Tibial artery (tissue), 4 donors: ENCODE data around the gene DNAH8.

Experiments used
- DNase-seq, 2 donors: peaks; one replicate each; pipeline ENCODE4 v3.0.0-alpha.2; 2019
- H3K27ac ChIP-seq, 2 donors: fragments of 200-600 bp; sonication (generic) in 1 of 2; 1 replicate in 1 of 2; 2 replicates in 1 of 2; pipeline ENCODE4 v1.5.1; 2018 to 2019; ENCODE audit warnings: mild to moderate bottlenecking in 1 of 2
- H3K27me3 ChIP-seq, 2 donors: fragments of 200-600 bp; sonication (generic) in 1 of 2; one replicate each; pipeline versions ENCODE4 v1.5.1 to v1.6.0; 2016 to 2019
- H3K36me3 ChIP-seq, 3 donors: fragments of 200-600 bp; sonication (generic) in 2 of 3; one replicate each; pipeline ENCODE4 v1.5.1; 2016 to 2019; ENCODE audit warnings: mild to moderate bottlenecking in 2 of 3
- H3K4me1 ChIP-seq, 4 donors: fragments of 200-600 bp; sonication (generic) in 2 of 4; 1 replicate in 3 of 4; 2 replicates in 1 of 4; pipeline ENCODE4 v1.5.1; 2016 to 2019
- H3K4me3 ChIP-seq, 2 donors: fragments of 200-600 bp; sonication (generic) in 1 of 2; 1 replicate in 1 of 2; 2 replicates in 1 of 2; pipeline ENCODE4 v1.5.1; 2018 to 2019; ENCODE audit warnings: mild to moderate bottlenecking in 2 of 2
- H3K9me3 ChIP-seq, 3 donors: fragments of 200-600 bp; sonication (generic) in 1 of 3; one replicate each; pipeline ENCODE4 v1.5.1; 2016 to 2019
- intact Hi-C: fragments of 100-400 bp; cut with DNase I; formaldehyde crosslinking; loops from one replicate; pipeline ENCODE4 v1.15.0; 2023; ENCODE audit warnings: low total_unique reads
- TF ChIP-seq, protein P1 (sequence below), 2 experiments: fragments of 200-600 bp in 1 of 2; fragments of 450-650 bp in 1 of 2; IDR thresholded peaks; one replicate each; pipeline ENCODE4 v1.5.1; 2017 to 2019; ENCODE audit warnings: antibody characterized with exemption in 2 of 2, mild to moderate bottlenecking in 1 of 2, moderate library complexity in 1 of 2

DNAH8 gene

GRCh38 chr6:39059496-39060310 lies 344.6 kb downstream of the DNAH8 start:
- TF ChIP-seq, protein P1, sequence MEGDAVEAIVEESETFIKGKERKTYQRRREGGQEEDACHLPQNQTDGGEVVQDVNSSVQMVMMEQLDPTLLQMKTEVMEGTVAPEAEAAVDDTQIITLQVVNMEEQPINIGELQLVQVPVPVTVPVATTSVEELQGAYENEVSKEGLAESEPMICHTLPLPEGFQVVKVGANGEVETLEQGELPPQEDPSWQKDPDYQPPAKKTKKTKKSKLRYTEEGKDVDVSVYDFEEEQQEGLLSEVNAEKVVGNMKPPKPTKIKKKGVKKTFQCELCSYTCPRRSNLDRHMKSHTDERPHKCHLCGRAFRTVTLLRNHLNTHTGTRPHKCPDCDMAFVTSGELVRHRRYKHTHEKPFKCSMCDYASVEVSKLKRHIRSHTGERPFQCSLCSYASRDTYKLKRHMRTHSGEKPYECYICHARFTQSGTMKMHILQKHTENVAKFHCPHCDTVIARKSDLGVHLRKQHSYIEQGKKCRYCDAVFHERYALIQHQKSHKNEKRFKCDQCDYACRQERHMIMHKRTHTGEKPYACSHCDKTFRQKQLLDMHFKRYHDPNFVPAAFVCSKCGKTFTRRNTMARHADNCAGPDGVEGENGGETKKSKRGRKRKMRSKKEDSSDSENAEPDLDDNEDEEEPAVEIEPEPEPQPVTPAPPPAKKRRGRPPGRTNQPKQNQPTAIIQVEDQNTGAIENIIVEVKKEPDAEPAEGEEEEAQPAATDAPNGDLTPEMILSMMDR (IDR thresholded peaks at IDR 0.05): no peak
- DNase-seq: no peak
- intact Hi-C loops: no loop called here
- Histone ChIP-seq H3K4me3 (no peak overlapping the region), H3K36me3 (no peaks in the 10 kb centered on the region), H3K9me3 (no peaks in the 10 kb centered on the region), H3K27me3 (peaks cover 0 to 15% of the 10 kb centered on the region in 2 donors), H3K27ac (no peak overlapping the region), H3K4me1 (no peaks in the 10 kb centered on the region)

DNA sequence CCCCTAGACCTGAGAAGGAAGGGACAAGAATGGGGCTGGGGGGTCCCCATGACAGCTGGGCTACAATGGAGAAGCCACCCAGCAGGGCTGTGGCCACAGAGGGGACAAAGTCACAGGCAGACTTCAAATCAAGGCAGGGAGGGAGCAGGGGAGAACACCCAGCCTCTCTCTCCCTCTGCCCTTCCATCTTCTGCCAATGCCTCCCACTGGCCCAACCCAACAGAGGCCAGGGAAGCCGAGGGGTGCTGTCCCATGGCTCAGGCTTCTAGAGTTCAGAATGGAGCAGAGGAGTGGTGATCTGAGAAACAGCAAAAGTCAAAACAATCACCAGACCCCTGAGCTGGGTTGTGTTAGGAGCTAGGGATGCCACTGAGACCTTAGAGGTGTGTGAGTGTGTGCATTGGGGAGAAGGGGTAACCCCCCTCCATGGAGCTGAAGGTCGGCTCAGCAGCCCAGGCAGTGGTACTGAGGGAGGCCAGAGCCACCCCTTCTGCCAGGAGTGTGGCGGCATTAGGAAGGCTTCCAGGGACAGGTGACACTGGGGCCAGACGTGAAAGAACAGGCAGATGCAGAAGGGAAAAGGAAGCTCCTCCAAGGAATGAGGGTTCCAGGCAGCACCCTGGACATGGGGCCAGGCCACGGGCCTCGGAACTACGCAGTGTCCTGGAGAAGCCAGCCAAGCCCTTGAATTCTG lies 345.5 kb downstream of the DNAH8 start:
- intact Hi-C loops: no loop called here
- H3K4me1 ChIP-seq: no peaks in the 10 kb centered on the region
- no peak overlapping the region for H3K4me3 ChIP-seq
- no peaks in the 10 kb centered on the region for H3K9me3 ChIP-seq
- H3K36me3 ChIP-seq: no peaks in the 10 kb centered on the region
- TF ChIP-seq, protein P1 (IDR thresholded peaks at IDR 0.05): no peak
- peaks cover 0 to 19% of the 10 kb centered on the region in 2 donors for H3K27me3 ChIP-seq
- DNase-seq: no peak
- no peak overlapping the region for H3K27ac ChIP-seq

- intact Hi-C loops: no loop called here
Measured at GRCh38 chr6:39061182-39061581, 346.1 kb downstream of the DNAH8 start.

GRCh38 chr6:39061588-39061987 lies 346.5 kb downstream of the DNAH8 start:
- H3K4me1 ChIP-seq: no peaks in the 10 kb centered on the region
- no peaks in the 10 kb centered on the region for H3K36me3 ChIP-seq
- no peaks in the 10 kb centered on the region for H3K9me3 ChIP-seq
- intact Hi-C loops: no loop called here
- H3K27me3 ChIP-seq: peaks cover 0 to 25% of the 10 kb centered on the region in 2 donors
- TF ChIP-seq, protein P1 (IDR thresholded peaks at IDR 0.05): no peak
- H3K4me3 ChIP-seq: no peak overlapping the region
- no peak for DNase-seq
- no peak overlapping the region for H3K27ac ChIP-seq

More at GRCh38 chr6:39061182-39061581, 346.1 kb downstream of the DNAH8 start:
- Histone ChIP-seq H3K27me3 (peaks cover 0 to 24% of the 10 kb centered on the region in 2 donors), H3K27ac (no peak overlapping the region), H3K9me3 (no peaks in the 10 kb centered on the region), H3K36me3 (no peaks in the 10 kb centered on the region), H3K4me1 (no peaks in the 10 kb centered on the region), H3K4me3 (no peak overlapping the region)
- TF ChIP-seq, protein P1 (IDR thresholded peaks at IDR 0.05): no peak
- DNase-seq: no peak

- DNase-seq: no peak
- Histone ChIP-seq H3K4me3 (no peak overlapping the region), H3K27ac (no peak overlapping the region), H3K4me1 (no peaks in the 10 kb centered on the region), H3K9me3 (no peaks in the 10 kb centered on the region), H3K36me3 (no peaks in the 10 kb centered on the region), H3K27me3 (peaks cover 0 to 25% of the 10 kb centered on the region in 2 donors)
- intact Hi-C loops: no loop called here
- TF ChIP-seq, protein P1 (IDR thresholded peaks at IDR 0.05): no peak
Measured at GRCh38 chr6:39062014-39062740, 347.1 kb downstream of the DNAH8 start.
